SIG-M5 treated with dmso at 0.1 percent for 504 hours (cell line): ENCODE data around the gene NPR2.

Source experiments
- DNase-seq: peaks from one replicate; lab custom pipeline; 2025; ENCODE audit not compliant: unreplicated experiment; lab: John Stamatoyannopoulos, UW

Gene NPR2

GRCh38 chr9:35852876-35853865, 61.8 kb downstream of the NPR2 start:
- DNase-seq, result no peak

DNA sequence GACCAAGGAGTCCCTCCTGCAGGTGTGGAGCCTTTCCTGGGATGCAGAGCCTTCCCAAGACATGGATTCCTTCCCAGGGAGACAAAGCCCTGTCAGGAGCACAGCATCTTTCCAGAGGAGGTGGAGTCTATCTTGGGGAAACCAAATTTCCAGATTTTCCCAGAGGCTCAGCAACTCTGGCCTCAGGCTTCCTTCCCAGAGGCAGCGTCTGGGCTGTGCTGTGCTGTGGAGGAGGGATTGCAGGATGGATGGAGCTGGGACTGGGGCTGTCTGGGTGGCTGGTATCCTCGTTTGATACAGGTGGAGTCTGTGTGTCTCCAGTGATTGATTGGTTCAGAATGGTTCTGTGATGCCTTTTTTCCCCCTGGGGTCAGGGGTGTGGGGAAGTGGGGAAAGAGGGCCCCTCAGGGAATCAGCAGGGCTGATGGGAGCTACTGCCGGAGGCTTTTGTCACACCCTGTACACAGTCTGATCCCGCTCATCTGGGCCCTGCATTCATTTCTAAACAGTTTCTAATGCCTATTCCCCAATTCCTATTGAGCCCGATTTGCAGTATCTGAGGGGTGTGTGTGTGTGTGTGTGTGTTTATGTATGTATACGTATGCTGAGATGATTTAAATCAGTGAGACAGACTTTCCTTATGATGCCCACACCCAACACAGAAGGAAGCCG, 62.8 kb downstream of the NPR2 start:
- DNase-seq, result no peak

DNA sequence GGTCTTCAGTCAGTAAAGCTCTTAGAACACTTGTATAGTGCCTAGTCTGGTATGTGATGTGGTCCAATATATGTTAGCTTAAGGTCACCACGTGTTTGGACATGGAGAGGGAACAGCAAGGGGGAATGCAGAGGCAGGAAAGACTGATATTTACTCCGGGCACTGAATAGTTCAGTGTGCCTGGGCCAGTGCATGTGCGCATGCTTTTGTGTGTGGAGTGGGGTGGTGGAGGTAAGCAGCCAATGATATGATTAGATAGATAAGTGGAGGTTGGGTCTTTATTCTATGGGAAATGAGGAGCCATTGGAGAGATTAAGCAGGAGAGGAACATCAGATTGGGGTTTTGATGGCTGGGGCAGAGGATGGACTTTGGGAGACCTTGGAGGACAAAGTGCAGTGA, 64.8 kb downstream of the NPR2 start:
- DNase-seq, result no peak

GRCh38 chr9:35856882-35857281, 65.5 kb downstream of the NPR2 start:
- DNase-seq, result no peak

DNA sequence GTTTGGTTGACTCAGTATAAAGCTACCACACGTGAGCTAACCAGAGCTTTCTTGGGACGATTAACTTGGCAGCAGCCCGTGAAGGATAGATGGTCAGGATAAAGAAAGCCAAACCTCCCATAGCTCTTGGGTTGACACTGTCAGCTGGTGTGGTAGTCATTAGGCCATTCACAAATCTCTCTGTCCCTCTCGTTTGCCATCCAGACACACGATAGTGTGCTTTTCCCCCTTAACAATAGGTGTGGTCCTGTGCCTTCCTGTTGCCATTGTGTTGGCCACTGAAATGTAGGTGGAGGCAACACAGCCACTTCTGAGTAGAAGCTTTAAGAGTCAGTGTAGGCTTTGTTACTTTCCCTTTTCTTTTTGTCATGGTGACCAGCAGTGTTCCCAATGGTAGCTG, 67.1 kb downstream of the NPR2 start:
- DNase-seq, result no peak
